SK-N-MC (cell line): Measurements from ENCODE around the gene CCM2.

ENCODE experiments used
- DNase-seq: peaks from one replicate; pipeline ENCODE4 v3.0.0-alpha.2; 2011; ENCODE audit warnings: low read depth, low spot score
- H3K27ac ChIP-seq: fragments of 200-600 bp; sonication (generic); 2 replicates; pipeline ENCODE4 v1.5.1; 2016; ENCODE audit warnings: mixed run types
- H3K36me3 ChIP-seq: fragments of 200-600 bp; sonication (generic); 2 replicates; pipeline ENCODE4 v1.6.1; 2017; ENCODE audit warnings: antibody characterized with exemption, low read length, mixed read lengths; ENCODE audit not compliant: insufficient read depth
- H3K4me3 ChIP-seq: fragments of 200-600 bp; sonication (generic); 2 replicates; pipeline ENCODE4 v1.5.1; 2016
- H3K9ac ChIP-seq: fragments of 200-600 bp; sonication (generic); 2 replicates; pipeline ENCODE4 v1.8.0; 2017; ENCODE audit warnings: mixed run types, mixed read lengths; ENCODE audit not compliant: insufficient read length
- H3K9me3 ChIP-seq: fragments of 200-600 bp; sonication (generic); 2 replicates; pipeline ENCODE4 v1.6.1; 2017; ENCODE audit warnings: low read depth, mild to moderate bottlenecking, antibody characterized with exemption, low read length, moderate library complexity, mixed read lengths
- EZH2 ChIP-seq: fragments of 200-600 bp; sonication (generic); IDR thresholded peaks from one replicate; pipeline ENCODE4 v1.6.1; 2017; ENCODE audit warnings: antibody characterized with exemption
- FOXP2 ChIP-seq: optimal IDR thresholded peaks from 2 replicates; pipeline ENCODE3; 2011; ENCODE audit warnings: mild to moderate bottlenecking, moderate library complexity; ENCODE audit not compliant: insufficient read depth; ENCODE audit errors: extremely low read length, control extremely low read depth
- POLR2AphosphoS5 ChIP-seq: IDR thresholded peaks from 2 replicates; pipeline ENCODE4 v1.6.1; 2012; ENCODE audit warnings: mild to moderate bottlenecking, low read depth, low read length, borderline replicate concordance

The CCM2 gene

DNA sequence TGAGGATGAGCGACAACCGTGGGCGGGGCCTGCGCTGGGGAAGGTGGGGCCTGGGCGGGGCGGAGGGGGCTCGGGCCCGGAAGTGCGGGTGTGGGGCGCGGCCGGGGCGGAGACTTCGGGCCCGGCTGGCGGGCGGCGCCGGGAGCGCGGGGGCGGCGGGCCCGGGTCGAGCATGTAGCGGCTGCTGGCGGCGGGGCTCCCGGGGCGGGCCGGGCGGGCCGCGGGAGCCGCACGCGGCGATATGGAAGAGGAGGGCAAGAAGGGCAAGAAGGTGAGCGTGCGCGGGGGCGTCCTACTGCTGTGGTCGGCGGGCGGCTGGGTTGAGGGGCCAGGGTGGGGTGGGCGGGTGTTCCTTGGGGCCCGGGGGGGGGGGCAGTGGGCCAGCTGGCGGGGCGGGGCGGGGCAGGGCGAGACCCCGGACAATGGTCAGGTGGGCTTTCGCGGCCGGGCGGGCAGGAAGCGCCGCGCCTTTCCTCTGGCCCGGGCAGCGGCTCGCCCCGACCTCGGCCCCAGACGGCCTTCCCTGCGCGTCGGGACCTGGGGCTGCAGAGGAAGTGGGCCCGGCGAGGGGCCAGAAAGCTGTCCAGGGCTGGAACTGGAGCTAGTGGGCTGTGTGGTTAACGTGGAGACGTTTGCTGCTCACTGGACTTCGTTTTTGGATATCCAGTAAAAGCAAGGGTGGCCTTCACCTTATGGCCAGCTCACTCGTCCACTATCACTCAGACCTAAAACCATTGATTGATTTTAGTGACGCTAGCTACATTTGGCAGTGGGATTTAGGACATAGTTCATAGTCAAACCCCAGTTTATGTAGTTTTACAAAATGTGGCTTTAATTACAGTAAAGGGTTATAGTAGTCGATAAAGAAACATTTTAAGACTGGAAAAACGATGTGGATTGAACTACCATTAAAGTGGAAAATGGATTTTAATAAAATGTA, at the start of gene CCM2:
Gene CCM2 (plus strand): TSS at position 109 of the 940 bp plus-strand sequence. CDS start 133 bp downstream, at position 242.
- H3K9me3 ChIP-seq: no peaks in the 10 kb centered on the region
- peak within 1 kb of the TSS; percentile 90 for H3K9ac ChIP-seq
- H3K27ac ChIP-seq: peak within 1 kb of the TSS; percentile 95
- TF ChIP-seq POLR2AphosphoS5: no peak
- TF ChIP-seq FOXP2: no peak
- TF ChIP-seq EZH2: no peak
- DNase-seq: no peak
- H3K4me3 ChIP-seq: peak within 1 kb of the TSS; percentile 98
- no peaks in the 10 kb centered on the region for H3K36me3 ChIP-seq

DNA sequence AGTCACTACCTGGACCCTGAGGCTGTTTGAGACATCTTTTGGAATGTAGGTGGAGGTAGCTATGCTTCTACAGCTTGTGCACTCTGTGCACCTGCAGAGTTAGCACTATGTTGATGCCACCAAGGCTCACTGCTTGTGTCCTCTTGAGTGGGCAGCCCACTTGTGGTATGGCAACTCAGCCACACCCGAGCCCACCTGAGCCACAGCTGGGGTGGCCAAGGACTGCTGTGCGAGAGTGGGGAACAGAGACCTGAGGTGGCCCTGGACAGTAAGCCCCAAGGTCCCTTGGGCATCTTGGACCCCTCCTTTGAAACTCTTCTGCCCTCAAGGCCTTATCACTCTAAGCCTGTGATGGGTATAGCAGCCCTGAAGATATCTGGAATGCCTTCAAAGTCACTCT, 46.8 kb upstream of the CCM2 start:
- Histone ChIP-seq H3K9ac (no peak overlapping the region), H3K36me3 (no peaks in the 10 kb centered on the region), H3K9me3 (no peaks in the 10 kb centered on the region), H3K4me3 (no peak overlapping the region), H3K27ac (no peak overlapping the region)
- no peak for TF ChIP-seq POLR2AphosphoS5
- TF ChIP-seq EZH2: no peak
- TF ChIP-seq FOXP2: no peak
- no peak for DNase-seq

DNA sequence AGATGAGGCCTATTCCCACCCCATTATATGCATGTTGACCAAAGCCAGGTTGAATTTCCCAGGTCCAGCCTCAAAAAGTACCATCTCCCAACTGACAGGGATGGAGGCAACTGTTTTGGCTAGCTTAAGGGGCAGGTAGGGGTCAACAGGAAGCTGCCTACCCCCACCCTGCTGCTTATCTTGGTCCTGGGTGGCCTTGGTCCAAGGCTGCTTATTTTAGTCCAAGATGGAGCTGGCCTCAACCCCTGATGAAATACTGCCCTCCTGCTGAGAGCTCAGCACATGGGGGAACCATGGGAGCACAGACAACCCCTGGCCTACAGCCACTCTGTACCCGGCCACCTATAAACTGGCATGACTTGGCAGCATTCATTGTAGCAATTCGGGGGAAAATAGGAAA, 44.3 kb upstream of the CCM2 start:
- no peak overlapping the region for H3K4me3 ChIP-seq
- TF ChIP-seq EZH2: no peak
- TF ChIP-seq POLR2AphosphoS5: no peak
- TF ChIP-seq FOXP2: no peak
- no peak overlapping the region for H3K9ac ChIP-seq
- no peaks in the 10 kb centered on the region for H3K36me3 ChIP-seq
- no peaks in the 10 kb centered on the region for H3K9me3 ChIP-seq
- no peak overlapping the region for H3K27ac ChIP-seq
- DNase-seq: no peak

DNA sequence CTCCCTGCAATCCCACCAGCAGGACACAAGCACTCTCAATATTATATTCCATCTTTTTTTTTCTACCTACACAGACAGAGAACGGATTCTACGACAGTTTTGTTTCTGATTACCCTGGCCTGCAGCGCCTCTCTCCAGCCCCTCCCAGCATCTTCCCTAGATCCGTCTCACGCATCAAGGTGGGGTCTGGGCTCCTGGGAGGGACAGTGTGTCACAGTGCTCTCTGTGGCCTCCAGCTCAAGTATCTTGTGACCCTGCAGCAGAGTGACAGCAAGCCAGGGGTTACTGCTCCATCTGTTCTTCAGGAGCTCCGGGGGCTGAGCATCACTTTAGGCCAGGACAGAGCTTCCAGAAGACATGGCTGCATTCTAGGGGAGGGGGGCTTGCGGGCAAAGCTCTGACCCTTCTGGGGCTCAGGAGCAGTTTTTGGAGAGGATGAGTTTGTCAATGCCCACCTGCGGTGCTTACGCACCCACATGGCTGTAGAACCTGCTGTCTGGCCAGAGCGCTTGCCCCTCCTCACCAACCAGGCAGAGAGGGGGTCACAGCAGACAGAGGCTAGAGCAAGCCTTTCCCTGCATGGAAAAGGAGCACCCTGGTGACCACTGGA, 43.7 kb upstream of the CCM2 start:
- TF ChIP-seq POLR2AphosphoS5: no peak

GRCh38 chr7:44958645-44959344, 41.2 kb upstream of the CCM2 start:
- Histone ChIP-seq H3K9ac (no peak overlapping the region), H3K4me3 (no peak overlapping the region), H3K36me3 (no peaks in the 10 kb centered on the region), H3K27ac (no peak overlapping the region), H3K9me3 (no peaks in the 10 kb centered on the region)
- TF ChIP-seq POLR2AphosphoS5 (no peak), FOXP2 (no peak), EZH2 (no peak)
- DNase-seq: no peak

More for the DNA sequence above, 43.7 kb upstream of the CCM2 start:
- Histone ChIP-seq H3K9ac (no peak overlapping the region), H3K27ac (no peak overlapping the region), H3K9me3 (no peaks in the 10 kb centered on the region), H3K4me3 (no peak overlapping the region), H3K36me3 (no peaks in the 10 kb centered on the region)
- no peak for DNase-seq

GRCh38 chr7:44959433-44959951, 40.5 kb upstream of the CCM2 start:
- H3K9ac ChIP-seq: no peak overlapping the region
- TF ChIP-seq EZH2 (no peak), POLR2AphosphoS5 (no peak), FOXP2 (no peak)
- no peak overlapping the region for H3K27ac ChIP-seq
- no peak for DNase-seq
- H3K36me3 ChIP-seq: no peaks in the 10 kb centered on the region
- H3K9me3 ChIP-seq: no peaks in the 10 kb centered on the region
- H3K4me3 ChIP-seq: no peak overlapping the region

DNA sequence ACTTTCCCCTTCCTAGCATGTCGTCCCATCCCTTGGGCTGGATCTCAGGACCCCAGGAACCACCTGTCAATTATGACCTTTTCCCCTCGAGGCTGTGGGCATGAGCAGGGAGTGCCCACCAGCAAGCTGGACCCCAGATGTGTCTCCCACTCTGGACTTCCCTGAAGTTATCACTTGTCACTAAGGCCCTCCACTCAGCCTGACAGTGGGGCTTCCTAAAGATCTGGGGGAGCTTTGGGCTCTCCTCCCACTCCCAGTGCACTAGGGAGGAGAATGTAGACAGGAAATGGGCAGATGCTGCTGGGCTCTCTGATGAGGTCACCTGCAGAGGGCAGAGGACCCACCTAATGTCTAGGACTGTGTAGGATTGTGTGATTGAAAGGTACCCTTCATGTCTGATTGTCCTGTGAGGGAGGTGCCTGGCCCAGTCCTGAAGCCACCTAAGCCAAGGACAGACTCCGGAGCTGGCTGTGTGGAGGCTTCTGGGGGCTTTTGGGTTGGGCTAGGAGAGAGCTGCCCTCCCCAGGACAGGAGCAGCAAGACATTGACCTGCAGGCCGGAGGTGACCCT, 39.9 kb upstream of the CCM2 start:
- TF ChIP-seq POLR2AphosphoS5 (no peak), EZH2 (no peak), FOXP2 (no peak)
- Histone ChIP-seq H3K4me3 (no peak overlapping the region), H3K36me3 (no peaks in the 10 kb centered on the region), H3K27ac (no peak overlapping the region), H3K9ac (no peak overlapping the region), H3K9me3 (no peaks in the 10 kb centered on the region)
- no peak for DNase-seq
